GM12878 (cell line): ENCODE measurements around the gene GBA2. TPM values are rescaled to one million over a fixed set of nuclear protein-coding genes. Genes with fewer than 3 reads are reported as not detected.

Experiments
- ATAC-seq: fragments of 200-7000 bp; cut with Tn5 transposase; 3 replicates; pipeline ENCODE4 v1.9.1; 2020; ENCODE audit warnings: mild to moderate bottlenecking, moderate library complexity
- BruUV-seq: library from RNA; stranded (reverse); fragments of 400-500 nt; replicated peaks from 2 replicates; lab custom pipeline; 2021; lab: Mats Ljungman, UMichigan
- CTCF ChIA-PET: fragments of 300-600 bp; sonication (Branson Sonifier 250); formaldehyde crosslinking; extraction: SDS; loops from one replicate; lab custom pipeline; 2021; ENCODE audit warnings: inconsistent platforms; lab: Yijun Ruan, JAX
- POLR2A ChIA-PET: fragments of 350-600 bp; formaldehyde crosslinking; extraction: SDS; loops from one replicate; lab custom pipeline; 2021; ENCODE audit warnings: inconsistent platforms; lab: Charles Lee
- RAD21 ChIA-PET: fragments of 300-600 bp; sonication (Branson Sonifier 250); formaldehyde crosslinking; loops from one replicate; lab custom pipeline; 2023; ENCODE audit warnings: antibody characterized with exemption; ENCODE audit not compliant: unreplicated experiment; lab: Charles Lee
- SMC1A ChIA-PET: fragments of 300-600 bp; sonication (Branson Sonifier 250); formaldehyde crosslinking; loops from one replicate; lab custom pipeline; 2023; ENCODE audit not compliant: unreplicated experiment, uncharacterized antibody; lab: Charles Lee
- DNase-seq: peaks from one replicate; pipeline ENCODE4 v3.0.0-alpha.2; 2011; ENCODE audit warnings: low read depth, low spot score
- FAIRE-seq: peaks from 3 replicates; lab custom pipeline; 2011; peaks lifted over from hg19 to GRCh38; lab: Jason Lieb, UNC
- H2AFZ ChIP-seq: 2 replicates; pipeline ENCODE4 v1.6.0; 2011; ENCODE audit warnings: low read depth, low read length, control low read depth; ENCODE audit not compliant: control insufficient read depth
- H3K27ac ChIP-seq: 2 replicates; pipeline ENCODE4 v1.5.1; 2011; ENCODE audit warnings: control low read depth; ENCODE audit not compliant: control insufficient read depth, insufficient read depth
- H3K27me3 ChIP-seq, 2 experiments: replicated peaks in 1 of 2; 2 replicates each; pipeline versions ENCODE4 v1.6.0 to v1.6.1; 2011; ENCODE audit warnings: low read length in 1 of 2; ENCODE audit not compliant: control insufficient read depth in 2 of 2, insufficient read depth in 2 of 2
- H3K36me3 ChIP-seq, 2 experiments: 2 replicates each; pipeline ENCODE4 v1.5.1; 2011; ENCODE audit warnings: low read length in 1 of 2; ENCODE audit not compliant: control insufficient read depth in 2 of 2, insufficient read depth in 2 of 2
- H3K4me1 ChIP-seq: 2 replicates; pipeline ENCODE4 v1.6.1; 2011; ENCODE audit warnings: mild to moderate bottlenecking, low read length, moderate library complexity, mixed read lengths; ENCODE audit not compliant: control insufficient read depth, insufficient read depth
- H3K4me2 ChIP-seq: 2 replicates; pipeline ENCODE4 v1.6.0; 2011; ENCODE audit warnings: control low read depth; ENCODE audit not compliant: control insufficient read depth, insufficient read depth
- H3K4me3 ChIP-seq: fragments of 200-600 bp; sonication (generic); 2 replicates; pipeline ENCODE4 v1.5.1; 2016
- H3K79me2 ChIP-seq: 2 replicates; pipeline ENCODE4 v1.6.0; 2011; ENCODE audit warnings: low read length; ENCODE audit not compliant: control insufficient read depth, insufficient read depth
- H3K9ac ChIP-seq: 2 replicates; pipeline ENCODE4 v1.8.0; 2011; ENCODE audit warnings: low read length, control low read depth, mixed read lengths; ENCODE audit not compliant: control insufficient read depth, insufficient read depth
- H3K9me3 ChIP-seq: replicated peaks from 3 replicates; pipeline ENCODE4 v1.5.1; 2011; ENCODE audit warnings: mild to moderate bottlenecking, low read length; ENCODE audit not compliant: control insufficient read depth, insufficient read depth
- H4K20me1 ChIP-seq: 2 replicates; pipeline ENCODE4 v1.6.0; 2011; ENCODE audit not compliant: control insufficient read depth, insufficient read depth
- ATF7 ChIP-seq: fragments of 450-650 bp; IDR thresholded peaks from 2 replicates; pipeline ENCODE4 v1.6.1; 2016; ENCODE audit warnings: low read depth, mild to moderate bottlenecking
- DPF2 ChIP-seq: fragments of 450-650 bp; IDR thresholded peaks from 2 replicates; pipeline ENCODE4 v1.6.1; 2017; ENCODE audit warnings: mild to moderate bottlenecking
- EP300 ChIP-seq, 2 experiments: fragments of 150-350 bp in 1 of 2; IDR thresholded peaks; 2 replicates each; pipeline ENCODE4 v1.6.1; 2011 to 2012; ENCODE audit warnings: low read depth in 2 of 2, low read length in 2 of 2, borderline replicate concordance in 1 of 2, improper control_type of control experiment in 1 of 2, inconsistent platforms in 1 of 2; ENCODE audit not compliant: control insufficient read depth in 1 of 2
- LARP7 ChIP-seq: fragments of 450-650 bp; IDR thresholded peaks from 2 replicates; pipeline ENCODE4 v1.6.1; 2017; ENCODE audit warnings: mild to moderate bottlenecking
- MTA2 ChIP-seq: fragments of 450-650 bp; IDR thresholded peaks from 2 replicates; pipeline ENCODE4 v1.6.1; 2016; ENCODE audit warnings: low read depth, mild to moderate bottlenecking, moderate library complexity
- NKRF ChIP-seq: fragments of 450-650 bp; conservative IDR thresholded peaks from 2 replicates; pipeline ENCODE4 v1.6.1; 2017; ENCODE audit warnings: mild to moderate bottlenecking, moderate library complexity
- NR2C1 ChIP-seq: fragments of 450-650 bp; IDR thresholded peaks from 2 replicates; pipeline ENCODE4 v1.6.1; 2017; ENCODE audit warnings: antibody characterized with exemption, mild to moderate bottlenecking, moderate library complexity
- NR2F1 ChIP-seq: fragments of 450-650 bp; conservative IDR thresholded peaks from 2 replicates; pipeline ENCODE4 v1.6.1; 2017; ENCODE audit warnings: mild to moderate bottlenecking
- POLR2AphosphoS5 ChIP-seq: IDR thresholded peaks from 2 replicates; pipeline ENCODE4 v1.6.1; 2011; ENCODE audit warnings: mild to moderate bottlenecking, low read length, inconsistent platforms
- SMARCA5 ChIP-seq: fragments of 450-650 bp; IDR thresholded peaks from 2 replicates; pipeline ENCODE4 v1.6.1; 2017; ENCODE audit warnings: mild to moderate bottlenecking
- TAF1 ChIP-seq: IDR thresholded peaks from 2 replicates; pipeline ENCODE4 v1.6.1; 2011; ENCODE audit warnings: mild to moderate bottlenecking, low read depth, low read length, borderline replicate concordance
- ZNF207 ChIP-seq: fragments of 450-650 bp; IDR thresholded peaks from 2 replicates; pipeline ENCODE4 v1.6.1; 2014; ENCODE audit warnings: antibody characterized with exemption, mild to moderate bottlenecking, borderline replicate concordance
- ZNF687 ChIP-seq: fragments of 450-650 bp; IDR thresholded peaks from 2 replicates; pipeline ENCODE4 v1.6.1; 2017; ENCODE audit warnings: mild to moderate bottlenecking, moderate library complexity
- WGBS: methylation state at CpG from one replicate; pipeline ENCODE4 v1.1.6; 2016; ENCODE audit warnings: low lambda C conversion rate; ENCODE audit not compliant: insufficient replicate concordance, insufficient coverage; ENCODE audit errors: missing lambda C conversion rate; 5-methylcytosine and 5-hydroxymethylcytosine counted together
- in situ Hi-C: fragments of 300-500 bp; cut with MboI; formaldehyde crosslinking; loops from 9 replicates; pipeline ENCODE4 v1.14.3; 2018; ENCODE audit warnings: mixed read lengths
- intact Hi-C: fragments of 100-400 bp; cut with micrococcal nuclease; formaldehyde crosslinking; loops from one replicate; pipeline ENCODE4 v1.14.2; 2022; ENCODE audit not compliant: unreplicated experiment
- polyA plus RNA-seq, 11 experiments: library from polyadenylated mRNA; depleted of rRNA in 4 of 11; unstranded in 6 of 11; stranded (reverse) in 5 of 11; fragments of >200 nt; fragmentation: Nextera tagmentation in 4 of 11; fragmentation: Illumina TruSeq in 1 of 11; extraction: Ambion mirVana in 4 of 11; extraction: Trizol in 1 of 11; gene quantifications; 1 replicate in 1 of 11; 2 replicates in 10 of 11; pipeline versions ENCODE4 v1.2.1 to v1.2.3, GENCODE V29; 2011 to 2016; ENCODE audit warnings: inconsistent platforms in 2 of 11, missing spikeins in 2 of 11, low read depth in 1 of 11
- total RNA-seq, 4 experiments: library from RNA; depleted of rRNA in 3 of 4; stranded (reverse); fragments of >200 nt in 3 of 4; fragmentation: Illumina TruSeq in 1 of 4; extraction: Trizol in 1 of 4; gene quantifications; 2 replicates each; pipeline versions ENCODE4 v1.2.1 to v1.2.3, GENCODE V29; 2013 to 2021
- TF ChIP-seq, protein P1 (sequence below): fragments of 450-650 bp; IDR thresholded peaks from 2 replicates; pipeline ENCODE4 v1.6.1; 2017; ENCODE audit warnings: borderline replicate concordance

The GBA2 gene
- total and polyA plus RNA-seq, 10 of the 15 experiments (the other 5 are each of a cell fraction or from before 2014, with no cell fraction given) = 15.3 to 45.1 (median 29.1) TPM

DNA sequence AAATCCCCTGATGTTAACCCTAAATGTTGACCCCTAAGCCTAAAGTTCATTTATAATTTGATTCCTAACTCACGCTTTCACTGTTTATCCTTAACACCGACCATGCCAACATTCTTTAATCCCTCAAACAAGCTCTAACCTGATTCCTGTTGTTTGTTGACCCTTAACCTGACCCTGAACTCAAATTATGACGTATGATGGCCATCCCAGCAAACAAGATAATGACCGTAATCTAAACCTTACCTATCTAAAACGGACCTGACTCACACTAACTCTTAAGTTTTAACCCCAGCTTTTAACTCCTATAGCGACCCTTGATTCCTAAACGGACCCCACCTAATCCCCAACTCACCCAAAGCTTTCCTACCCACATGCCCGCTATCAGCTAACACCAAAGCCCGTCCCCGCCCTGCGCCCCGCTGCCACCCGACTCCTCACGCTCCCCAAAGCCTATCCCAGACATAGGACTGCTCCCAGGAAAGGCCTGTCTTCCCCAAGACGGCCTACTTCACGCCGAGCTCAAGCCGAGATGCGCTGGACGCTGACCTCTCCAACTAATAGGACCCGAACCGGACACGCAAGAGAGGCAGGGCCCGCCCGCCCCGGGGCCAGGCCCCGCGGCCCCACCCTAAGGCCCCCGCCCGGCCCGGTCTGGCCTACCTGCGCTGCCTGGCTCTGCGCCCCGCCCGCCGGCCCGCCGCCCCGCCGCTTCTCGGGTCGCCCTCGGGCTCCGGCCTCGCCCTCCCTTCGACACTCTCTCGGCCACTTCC is 17.4 kb downstream of the GBA2 start:
- Histone ChIP-seq H4K20me1 (no peaks in the 10 kb centered on the region), H3K36me3 (peaks cover 2 to 5% of the 10 kb centered on the region in 2 experiments; a peak in 3 of 4 replicates), H3K79me2 (peaks cover 66% of the 10 kb centered on the region), H3K9me3 (no peaks in the 10 kb centered on the region), H3K4me2 (peak overlapping the region; percentile 99), H3K27ac (peak overlapping the region; percentile 92)
- ChIA-PET POLR2A (interaction anchor here (0.6 to 8.1 kb wide), 24 partner anchors 10 to 617 kb away, joined by 3 to 163 read pairs (median 5); partner anchors contain the start of genes ARHGEF39, CCDC107, GBA2 and HINT2), RAD21 (interaction anchor here (0.7 to 8.6 kb wide), 18 partner anchors 13 to 616 kb away, joined by 3 to 133 read pairs (median 5); partner anchors contain the start of genes ARHGEF39, ATOSB, CCDC107 and CD72), CTCF (interaction anchor here (0.6 to 9.5 kb wide), 22 partner anchors 14 to 618 kb away, joined by 3 to 183 read pairs (median 5); partner anchors contain the start of genes ARHGEF39, CCDC107, GBA2 and HINT2), SMC1A (interaction anchor here (0.8 to 8.0 kb wide), 11 partner anchors 16 to 116 kb away, joined by 3 to 145 read pairs (median 7); partner anchors contain the start of genes ARHGEF39, CCDC107, CD72 and GBA2)
- DNase-seq (no peak), ATAC-seq (no peak)
- WGBS = under 1% methylated on average over 30 of the region's 47 CpGs
- BruUV-seq = TSS peak; percentile 69
- TF ChIP-seq LARP7 (peak; percentile 75), EP300 (IDR thresholded peaks at IDR 0.05; ENCODE audit: borderline replicate concordance in 1 of 2, control insufficient read depth in 1 of 2, low read depth in 2 of 2, low read length in 2 of 2) (0 out of 4 replicates have a peak, but pooled peaks of 1 of the 2 experiments have one; percentile 12), MTA2 (0 out of 2 replicates have a peak, but pooled peaks have one; percentile 10), ATF7 (peak; percentile 63), NR2F1 (peak; percentile 90), ZNF687 (0 out of 2 replicates have a peak, but pooled peaks have one; percentile 19), SMARCA5 (0 out of 2 replicates have a peak, but pooled peaks have one; percentile 69), ZNF207 (no peak), NR2C1 (peak; percentile 70), POLR2AphosphoS5 (peak; percentile 19; the same call in 1 of the 2 replicates), DPF2 (peak; percentile 6; the same call in 1 of the 2 replicates), TAF1 (no peak), NKRF (peak; percentile 43)
- TF ChIP-seq, protein P1, sequence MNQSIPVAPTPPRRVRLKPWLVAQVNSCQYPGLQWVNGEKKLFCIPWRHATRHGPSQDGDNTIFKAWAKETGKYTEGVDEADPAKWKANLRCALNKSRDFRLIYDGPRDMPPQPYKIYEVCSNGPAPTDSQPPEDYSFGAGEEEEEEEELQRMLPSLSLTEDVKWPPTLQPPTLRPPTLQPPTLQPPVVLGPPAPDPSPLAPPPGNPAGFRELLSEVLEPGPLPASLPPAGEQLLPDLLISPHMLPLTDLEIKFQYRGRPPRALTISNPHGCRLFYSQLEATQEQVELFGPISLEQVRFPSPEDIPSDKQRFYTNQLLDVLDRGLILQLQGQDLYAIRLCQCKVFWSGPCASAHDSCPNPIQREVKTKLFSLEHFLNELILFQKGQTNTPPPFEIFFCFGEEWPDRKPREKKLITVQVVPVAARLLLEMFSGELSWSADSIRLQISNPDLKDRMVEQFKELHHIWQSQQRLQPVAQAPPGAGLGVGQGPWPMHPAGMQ = no peak
- TF ChIP-seq, all 136 proteins: peak for 11
- FAIRE-seq = no peak
- Histone ChIP-seq H3K4me3 (peak overlapping the region; percentile 93), H3K27me3 (no peaks in the 10 kb centered on the region), H3K4me1 (peaks cover 23% of the 10 kb centered on the region), H3K9ac (peak overlapping the region; percentile 90), H2AFZ (peak overlapping the region; percentile 42; the same call in 1 of the 2 replicates)
- intact Hi-C loops (loop anchor here (1.0 to 10.0 kb wide), 5 partner anchors 17 to 617 kb away; partner anchors contain the start of genes ATOSB and HINT2), in situ Hi-C loops (loop anchor here (10.0 kb wide), 1 partner anchor 627 kb away; the partner anchor contains the start of gene STOML2)
